ENCODE results near the gene IER3. TPM values are rescaled to one million over a fixed set of nuclear protein-coding genes. Genes with fewer than 3 reads are reported as not detected.
"Not testable (repeated sequence)": the region's sequence is repeated elsewhere in the genome, so short reads cannot be mapped to it uniquely, and the experiment has no call there.

Gene IER3
- total and polyA plus RNA-seq, 2 of the 13 experiments (the other 11 are each of a cell fraction or from before 2014, with no cell fraction given), result 51.1 to 131 TPM

DNA sequence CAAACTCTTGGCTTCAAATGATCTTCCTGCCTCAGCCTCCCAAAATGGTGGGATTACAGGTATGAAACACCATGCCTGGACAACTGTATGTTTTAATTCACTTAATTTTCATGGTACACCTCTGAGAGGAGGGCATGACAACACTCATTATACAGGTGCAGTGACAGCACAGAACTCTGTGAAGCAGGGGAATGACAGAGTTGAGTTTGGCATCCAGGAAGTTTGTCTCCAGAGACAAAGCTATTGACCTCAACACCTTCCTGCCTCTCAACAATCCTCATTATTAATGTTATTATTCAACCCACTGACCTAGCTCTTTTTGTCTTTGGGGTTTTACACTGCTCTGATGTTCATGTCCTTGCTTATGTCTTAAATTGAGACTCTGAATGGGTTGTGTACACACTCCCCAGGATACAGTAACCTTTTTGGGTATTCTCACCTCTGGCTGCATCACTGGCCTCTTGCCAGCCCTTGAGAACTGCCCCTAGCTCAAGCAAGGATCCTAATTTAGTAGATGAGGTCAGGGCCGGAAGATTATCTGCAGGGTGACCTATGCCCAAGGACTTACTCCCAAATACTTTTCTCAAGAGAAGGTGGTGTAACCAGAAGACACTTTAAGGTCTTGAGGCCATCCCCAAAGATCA lies 13.0 kb upstream of the IER3 start:
- no peak for DNase-seq (ENCODE audit: low spot score)
- Histone ChIP-seq H3K4me1 (ENCODE audit: insufficient read depth, low read length) (peaks cover 62% of the 10 kb centered on the region), H3K9ac (ENCODE audit: insufficient read depth, low read depth, low read length) (peak overlapping the region; percentile 4; the same call in 1 of the 2 replicates), H3K36me3 (replicated peaks in 1 of 2; ENCODE audit: control insufficient read depth in 1 of 2, insufficient read depth in 2 of 2, low read length in 2 of 2) (no peaks in the 10 kb centered on the region), H4K20me1 (ENCODE audit: insufficient read depth, low read length) (no peaks in the 10 kb centered on the region), H3K27ac (ENCODE audit: extremely low read length, insufficient read depth, low read length) (peak overlapping the region; percentile 20), H3K27me3 (ENCODE audit: control insufficient read depth in 1 of 2, insufficient read depth in 2 of 2, low read length in 2 of 2) (no peaks in the 10 kb centered on the region), H2AFZ (ENCODE audit: low read length) (no peak overlapping the region), H3K79me2 (ENCODE audit: insufficient read depth, low read length) (no peaks in the 10 kb centered on the region), H3K9me3 (ENCODE audit: low read length) (no peaks in the 10 kb centered on the region), H3K4me3 (replicated peaks in 1 of 3; ENCODE audit: insufficient read depth in 1 of 3, low read depth in 2 of 3, low read length in 3 of 3) (no peak overlapping the region), H3K4me2 (ENCODE audit: low read depth, low read length) (no peak overlapping the region)
- in situ Hi-C loops (cut with HindIII; ENCODE audit: extremely low pct_ligation_motif_present, low pct_unique_long_range_greater_than_20kb) (no loop called here), intact Hi-C loops (cut with micrococcal nuclease; ENCODE audit: unreplicated experiment) (no loop called here)
- no TSS peak for BruUV-seq (replicated peaks)
- POLR2A ChIA-PET, result interaction anchor here (0.6 to 5.9 kb wide), 4 partner anchors 9 to 17 kb away, joined by 4 to 113 read pairs (median 33); partner anchors contain the start of genes FLOT1 and IER3
- ATAC-seq, result no peak
- 93% methylated on average over 1 of the region's 1 CpG for WGBS (ENCODE audit: low lambda C conversion rate)
- TF ChIP-seq TBX2 (CRISPR knock-in tag; IDR thresholded peaks at IDR 0.05; ENCODE audit: borderline replicate concordance), result peak; percentile 20; the same call in 1 of the 2 replicates
- no peak for TF ChIP-seq ZNF792 (CRISPR knock-in tag; IDR thresholded peaks at IDR 0.05)
- TF ChIP-seq MED13 (CRISPR knock-in tag; IDR thresholded peaks at IDR 0.05), result no peak
- 0 out of 2 replicates have a peak, but pooled peaks have one; percentile 27 for TF ChIP-seq ZNF605 (CRISPR knock-in tag; IDR thresholded peaks at IDR 0.05)
- CTCF ChIA-PET (ENCODE audit: low intra/inter-chr PET ratio, low total read pairs), result no interaction called here
- FAIRE-seq, result no peak

DNA sequence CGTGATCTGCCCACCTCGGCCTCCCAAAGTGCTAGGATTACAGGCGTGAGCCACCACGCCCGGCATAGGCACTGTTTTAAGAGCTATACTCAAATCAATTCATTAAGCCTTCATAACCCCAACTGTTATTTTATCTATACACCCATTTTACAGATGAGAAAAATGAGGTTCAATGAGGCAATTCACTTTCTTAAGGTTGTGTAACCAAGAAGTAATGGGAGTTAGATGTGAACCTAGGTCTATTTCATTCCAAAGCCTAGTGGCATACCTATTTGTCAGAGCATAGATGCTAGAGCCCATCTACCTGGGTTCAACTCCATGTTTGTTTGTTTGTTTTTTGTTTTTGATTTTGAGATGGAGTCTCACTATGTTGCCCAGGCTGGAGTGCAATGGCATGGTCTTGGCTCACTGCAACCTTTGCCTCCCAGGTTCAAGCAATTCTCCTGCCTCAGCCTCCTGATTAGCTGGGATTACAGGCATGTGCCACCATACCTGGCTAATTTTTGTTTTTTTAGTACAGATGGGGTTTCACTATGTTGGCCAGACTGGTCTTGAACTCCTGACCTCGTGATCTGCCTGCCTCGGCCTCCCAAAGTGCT lies 12.2 kb upstream of the IER3 start:
- H3K27me3 ChIP-seq (ENCODE audit: control insufficient read depth in 1 of 2, insufficient read depth in 2 of 2, low read length in 2 of 2); H3K4me3 ChIP-seq (replicated peaks in 1 of 3; ENCODE audit: insufficient read depth in 1 of 3, low read depth in 2 of 3, low read length in 3 of 3); H3K9ac ChIP-seq (ENCODE audit: insufficient read depth, low read depth, low read length); H3K27ac ChIP-seq (ENCODE audit: extremely low read length, insufficient read depth, low read length); H2AFZ ChIP-seq (ENCODE audit: low read length); H3K79me2 ChIP-seq (ENCODE audit: insufficient read depth, low read length); H3K4me2 ChIP-seq (ENCODE audit: low read depth, low read length); FAIRE-seq; intact Hi-C loops (cut with micrococcal nuclease; ENCODE audit: unreplicated experiment); BruUV-seq (replicated peaks); H4K20me1 ChIP-seq (ENCODE audit: insufficient read depth, low read length); in situ Hi-C loops (cut with HindIII; ENCODE audit: extremely low pct_ligation_motif_present, low pct_unique_long_range_greater_than_20kb); H3K36me3 ChIP-seq (replicated peaks in 1 of 2; ENCODE audit: control insufficient read depth in 1 of 2, insufficient read depth in 2 of 2, low read length in 2 of 2); ATAC-seq; H3K9me3 ChIP-seq (ENCODE audit: low read length); DNase-seq (ENCODE audit: low spot score); CTCF ChIA-PET (ENCODE audit: low intra/inter-chr PET ratio, low total read pairs): not testable (repeated sequence)
- H3K4me1 ChIP-seq (ENCODE audit: insufficient read depth, low read length), result peaks cover 62% of the 10 kb centered on the region
- WGBS (ENCODE audit: low lambda C conversion rate), result 94% methylated on average over 7 of the region's 7 CpGs
- POLR2A ChIA-PET, result interaction anchor here (0.6 to 5.9 kb wide), 3 partner anchors 12 to 16 kb away, joined by 4 to 113 read pairs (median 62); partner anchors contain the start of genes FLOT1 and IER3
- TF ChIP-seq, protein P1, sequence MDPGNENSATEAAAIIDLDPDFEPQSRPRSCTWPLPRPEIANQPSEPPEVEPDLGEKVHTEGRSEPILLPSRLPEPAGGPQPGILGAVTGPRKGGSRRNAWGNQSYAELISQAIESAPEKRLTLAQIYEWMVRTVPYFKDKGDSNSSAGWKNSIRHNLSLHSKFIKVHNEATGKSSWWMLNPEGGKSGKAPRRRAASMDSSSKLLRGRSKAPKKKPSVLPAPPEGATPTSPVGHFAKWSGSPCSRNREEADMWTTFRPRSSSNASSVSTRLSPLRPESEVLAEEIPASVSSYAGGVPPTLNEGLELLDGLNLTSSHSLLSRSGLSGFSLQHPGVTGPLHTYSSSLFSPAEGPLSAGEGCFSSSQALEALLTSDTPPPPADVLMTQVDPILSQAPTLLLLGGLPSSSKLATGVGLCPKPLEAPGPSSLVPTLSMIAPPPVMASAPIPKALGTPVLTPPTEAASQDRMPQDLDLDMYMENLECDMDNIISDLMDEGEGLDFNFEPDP (CRISPR knock-in tag; conservative IDR thresholded peaks at IDR 0.05), result 0 out of 2 replicates have a peak, but pooled peaks have one; percentile 22
- TF ChIP-seq ZNF629 (CRISPR knock-in tag; conservative IDR thresholded peaks at IDR 0.05) (peak; percentile 94), MED1 (CRISPR knock-in tag; IDR thresholded peaks at IDR 0.05) (0 out of 2 replicates have a peak, but pooled peaks have one; percentile 8), RCOR2 (CRISPR knock-in tag; IDR thresholded peaks at IDR 0.05) (0 out of 2 replicates have a peak, but pooled peaks have one; percentile 47), CHD4 (IDR thresholded peaks at IDR 0.05; ENCODE audit: borderline replicate concordance, low read length) (peak; percentile 74; the same call in 1 of the 2 replicates), ZNF121 (CRISPR knock-in tag; IDR thresholded peaks at IDR 0.05) (0 out of 2 replicates have a peak, but pooled peaks have one; percentile 20), ZIK1 (CRISPR knock-in tag; IDR thresholded peaks at IDR 0.05; ENCODE audit: borderline replicate concordance, low read depth) (0 out of 2 replicates have a peak, but pooled peaks have one; percentile 20), JUNB (CRISPR knock-in tag; IDR thresholded peaks at IDR 0.05; ENCODE audit: borderline replicate concordance) (peak; percentile 24; the same call in 1 of the 2 replicates)
